GM18868 (cell line): ENCODE results near the gene APOC4.
A peak's percentile ranks its signal among the peaks of the same experiment; 100 is the strongest.
"Not testable (repeated sequence)": the region's sequence is repeated elsewhere in the genome, so short reads cannot be mapped to it uniquely, and the experiment has no call there.

ENCODE experiments used
- ATAC-seq: cut with Tn5 transposase; IDR thresholded peaks from one replicate; pipeline ENCODE4 v1.9.1; 2021; ENCODE audit warnings: mild to moderate bottlenecking, moderate library complexity; ENCODE audit not compliant: unreplicated experiment

Gene APOC4

DNA sequence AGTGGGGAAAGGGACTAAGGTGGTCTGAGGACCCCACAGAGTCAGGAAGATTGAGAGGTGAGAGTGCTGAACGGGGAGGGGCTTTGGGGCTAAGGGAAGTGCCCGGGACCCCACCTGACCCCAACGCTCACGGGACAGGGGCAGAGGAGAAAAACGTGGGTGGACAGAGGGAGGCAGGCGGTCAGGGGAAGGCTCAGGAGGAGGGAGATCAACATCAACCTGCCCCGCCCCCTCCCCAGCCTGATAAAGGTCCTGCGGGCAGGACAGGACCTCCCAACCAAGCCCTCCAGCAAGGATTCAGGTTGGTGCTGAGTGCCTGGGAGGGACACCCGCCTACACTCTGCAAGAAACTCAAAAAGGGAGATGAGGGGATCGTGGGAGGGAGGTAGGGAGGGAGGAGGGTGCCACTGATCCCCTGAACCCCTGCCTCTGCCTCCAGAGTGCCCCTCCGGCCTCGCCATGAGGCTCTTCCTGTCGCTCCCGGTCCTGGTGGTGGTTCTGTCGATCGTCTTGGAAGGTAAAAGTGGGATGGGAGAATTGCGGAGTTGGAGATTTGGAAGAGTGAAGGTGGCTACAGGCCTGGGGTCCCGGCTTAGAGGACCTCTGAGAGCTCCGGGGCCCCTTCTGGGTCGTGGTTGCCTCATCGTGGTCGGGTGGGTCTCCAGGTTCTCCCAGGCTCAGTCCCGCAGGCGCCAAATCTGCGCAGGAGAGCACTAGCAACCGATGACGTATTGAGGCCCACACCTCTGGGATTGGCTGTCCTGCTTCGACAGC lies 27.4 kb upstream of the APOC4 start, which contains the start of gene APOC1:
APOC1 (plus strand) TSS at position 176 of the 774 bp plus-strand sequence; CDS start at position 460, 284 bp downstream.
- ATAC-seq = peak; percentile 89

DNA sequence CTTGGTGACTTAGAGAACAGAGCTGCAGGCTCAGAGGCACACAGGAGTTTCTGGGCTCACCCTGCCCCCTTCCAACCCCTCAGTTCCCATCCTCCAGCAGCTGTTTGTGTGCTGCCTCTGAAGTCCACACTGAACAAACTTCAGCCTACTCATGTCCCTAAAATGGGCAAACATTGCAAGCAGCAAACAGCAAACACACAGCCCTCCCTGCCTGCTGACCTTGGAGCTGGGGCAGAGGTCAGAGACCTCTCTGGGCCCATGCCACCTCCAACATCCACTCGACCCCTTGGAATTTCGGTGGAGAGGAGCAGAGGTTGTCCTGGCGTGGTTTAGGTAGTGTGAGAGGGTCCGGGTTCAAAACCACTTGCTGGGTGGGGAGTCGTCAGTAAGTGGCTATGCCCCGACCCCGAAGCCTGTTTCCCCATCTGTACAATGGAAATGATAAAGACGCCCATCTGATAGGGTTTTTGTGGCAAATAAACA lies 17.8 kb upstream of the APOC4 start:
- no peak for ATAC-seq

DNA sequence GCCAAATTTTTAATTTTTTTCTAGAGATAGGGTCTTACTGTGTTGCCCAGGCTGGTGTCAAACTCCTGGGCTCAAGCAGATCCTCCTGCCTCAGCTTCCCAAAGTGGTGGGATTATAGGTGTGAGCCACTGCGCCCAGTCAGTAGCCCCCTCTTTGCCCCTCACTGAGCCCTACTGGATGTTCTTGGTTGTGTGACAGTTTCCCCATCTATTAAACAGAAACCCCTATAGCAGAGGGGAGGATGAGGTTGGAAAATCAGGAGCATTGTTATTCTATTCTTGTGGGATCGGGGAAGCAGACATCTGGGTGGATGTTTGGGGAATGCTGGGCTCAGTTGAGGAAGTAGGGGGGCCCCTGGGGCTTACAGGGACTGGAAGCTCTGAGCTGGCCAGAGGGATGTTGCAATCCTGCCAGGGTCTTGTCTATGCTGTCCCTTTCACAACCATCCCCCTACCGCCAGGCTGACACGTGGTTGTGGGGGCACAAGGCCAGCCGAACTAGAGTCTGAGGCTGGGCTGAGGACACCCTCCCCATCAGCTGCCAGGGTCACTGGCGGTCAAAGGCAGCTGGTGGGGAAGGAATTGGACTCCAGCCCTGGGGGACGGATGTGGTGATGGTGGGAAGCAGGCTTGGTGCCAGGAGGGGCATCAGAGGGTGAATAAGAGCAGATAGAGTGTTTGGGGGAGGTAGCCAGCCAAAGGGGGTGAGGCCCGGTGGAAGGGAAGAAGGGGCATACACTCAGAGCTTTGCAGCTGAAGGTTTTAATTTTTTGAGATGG lies 16.7 kb upstream of the APOC4 start:
- ATAC-seq = no peak

DNA sequence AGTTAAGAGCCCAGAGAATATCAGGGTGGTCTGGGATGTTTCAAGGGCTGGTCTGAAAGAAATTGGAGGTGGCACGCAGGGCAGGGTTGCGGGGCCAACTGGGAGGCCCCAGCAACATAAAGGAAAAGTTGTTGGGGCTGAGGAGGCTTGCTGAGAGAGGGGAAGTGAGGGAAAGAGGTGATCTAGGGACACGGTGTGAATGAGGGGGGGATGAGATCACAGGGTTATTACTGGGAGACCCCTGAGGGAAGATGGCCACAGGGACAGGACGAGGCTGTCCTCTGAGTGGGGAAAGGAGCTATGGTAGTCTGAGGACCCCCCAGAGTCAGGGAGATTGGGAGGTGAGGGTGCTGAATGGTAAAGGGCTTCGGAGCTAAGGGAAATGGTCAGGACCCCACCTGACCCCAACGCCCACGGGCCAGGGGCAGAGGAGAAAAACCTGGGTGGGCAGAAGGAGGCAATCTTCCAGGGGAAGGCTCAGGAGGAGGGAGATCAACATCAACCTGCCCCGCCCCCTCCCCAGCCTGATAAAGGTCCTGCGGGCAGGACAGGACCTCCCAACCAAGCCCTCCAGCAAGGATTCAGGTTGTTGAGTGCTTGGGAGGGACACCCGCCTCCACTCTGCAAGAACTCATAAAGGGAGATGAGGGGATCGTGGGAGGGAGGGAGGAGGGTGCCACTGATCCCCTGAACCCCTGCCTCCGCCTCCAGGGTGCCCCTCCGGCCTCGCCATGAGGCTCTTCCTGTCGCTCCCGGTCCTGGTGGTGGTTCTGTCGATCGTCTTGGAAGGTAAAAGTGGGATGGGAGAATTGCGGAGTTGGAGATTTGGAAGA lies 15.6 kb upstream of the APOC4 start:
- not testable (repeated sequence) for ATAC-seq

DNA sequence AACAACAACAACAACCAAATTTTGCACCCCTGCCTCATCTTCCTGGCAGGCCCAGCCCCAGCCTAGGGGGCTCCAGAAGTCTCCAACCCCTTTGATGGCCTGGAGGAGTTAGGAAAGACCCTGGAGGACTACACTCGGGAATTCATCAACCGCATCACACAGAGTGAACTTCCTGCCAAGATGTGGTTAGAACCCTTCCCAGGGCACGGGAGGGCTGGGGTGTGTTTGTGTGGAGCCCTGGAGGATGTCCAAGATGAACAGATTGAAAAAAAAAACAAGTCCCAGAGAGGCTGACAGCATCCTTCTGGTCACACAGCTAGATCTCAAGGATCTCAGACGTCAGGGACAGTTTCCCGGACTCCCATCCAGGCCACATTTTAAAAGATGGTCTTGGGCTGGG lies 14.3 kb upstream of the APOC4 start:
- no peak for ATAC-seq

DNA sequence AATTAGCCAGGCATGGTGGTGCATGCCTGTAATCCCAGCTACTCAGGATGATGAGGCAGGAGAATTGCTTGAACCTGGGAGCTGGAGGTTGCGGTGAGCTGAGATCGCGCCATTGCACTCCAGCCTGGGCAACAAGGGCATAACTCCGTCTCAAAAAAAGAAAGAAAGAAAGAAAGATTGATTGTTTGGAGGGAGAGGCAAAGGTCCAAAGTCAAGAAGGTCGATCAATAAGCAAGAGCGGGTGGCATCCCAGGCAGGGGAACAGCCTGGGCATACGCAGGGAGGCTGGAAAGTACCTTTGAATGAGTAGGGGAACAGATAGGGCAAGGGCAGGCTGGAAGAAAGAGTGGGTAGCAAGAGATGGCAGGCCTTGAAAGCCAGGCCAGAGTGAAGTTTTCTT lies 11.9 kb upstream of the APOC4 start:
- ATAC-seq = no peak

DNA sequence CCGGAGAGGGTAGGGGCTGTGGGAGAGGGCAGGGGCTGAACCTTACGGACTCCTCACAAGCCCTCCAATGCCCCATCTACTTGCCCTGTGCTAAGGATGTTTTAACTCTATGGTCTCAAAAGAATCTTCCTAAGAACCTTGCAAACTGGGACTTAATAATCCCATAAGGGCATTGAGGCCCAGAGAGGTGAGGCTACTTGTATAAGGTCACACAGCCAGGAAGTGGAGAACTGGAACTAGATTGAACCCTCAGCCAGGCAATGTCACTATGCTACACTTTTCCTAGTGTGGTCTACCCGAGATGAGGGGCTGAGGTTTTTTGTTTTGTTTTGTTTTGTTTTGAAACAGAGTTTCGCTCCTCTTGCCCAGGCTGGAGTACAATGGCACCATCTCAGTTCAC lies 10.5 kb upstream of the APOC4 start:
- ATAC-seq = no peak

DNA sequence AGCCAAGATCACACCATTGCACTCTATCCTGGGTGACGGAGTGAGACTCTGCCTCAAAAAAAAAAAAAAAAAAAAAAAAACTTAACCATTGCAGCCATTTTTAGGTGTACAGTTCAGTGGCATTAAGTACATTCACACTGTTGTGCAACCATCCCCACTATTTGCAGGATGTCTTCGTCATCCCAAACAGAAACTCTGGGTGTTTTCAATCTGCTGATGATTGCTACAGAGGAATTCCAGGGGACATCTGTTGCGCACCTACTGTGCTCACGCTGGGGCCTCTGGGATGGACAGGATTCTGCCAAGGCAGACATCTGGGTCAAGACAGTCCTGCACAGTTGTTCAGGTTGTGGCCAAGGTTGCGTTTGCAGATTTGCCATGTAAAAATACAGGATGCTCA lies 2.4 kb upstream of the APOC4 start:
- no peak for ATAC-seq

DNA sequence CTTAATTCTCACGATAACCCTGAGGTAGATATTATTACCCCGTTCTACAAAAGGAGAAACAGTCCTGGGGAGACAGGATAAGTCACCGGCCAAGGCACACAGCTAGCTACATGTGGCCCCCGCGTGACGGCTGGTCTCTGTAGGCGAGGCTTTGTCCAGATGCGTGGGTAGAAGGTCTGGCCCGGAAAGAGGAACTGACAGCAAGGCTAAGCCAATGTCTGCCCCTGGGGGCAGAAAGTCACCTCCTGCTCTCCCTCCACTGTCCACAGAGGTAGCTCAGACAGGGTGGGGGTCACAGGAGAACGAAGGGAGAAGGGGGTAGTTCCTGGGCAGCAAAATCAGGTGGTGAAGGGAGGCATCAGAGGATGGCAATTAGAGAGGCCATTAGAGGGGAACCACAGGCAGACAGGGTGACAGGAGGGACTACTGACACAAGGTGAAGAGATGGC lies 1.8 kb downstream of the APOC4 start:
- ATAC-seq = no peak

DNA sequence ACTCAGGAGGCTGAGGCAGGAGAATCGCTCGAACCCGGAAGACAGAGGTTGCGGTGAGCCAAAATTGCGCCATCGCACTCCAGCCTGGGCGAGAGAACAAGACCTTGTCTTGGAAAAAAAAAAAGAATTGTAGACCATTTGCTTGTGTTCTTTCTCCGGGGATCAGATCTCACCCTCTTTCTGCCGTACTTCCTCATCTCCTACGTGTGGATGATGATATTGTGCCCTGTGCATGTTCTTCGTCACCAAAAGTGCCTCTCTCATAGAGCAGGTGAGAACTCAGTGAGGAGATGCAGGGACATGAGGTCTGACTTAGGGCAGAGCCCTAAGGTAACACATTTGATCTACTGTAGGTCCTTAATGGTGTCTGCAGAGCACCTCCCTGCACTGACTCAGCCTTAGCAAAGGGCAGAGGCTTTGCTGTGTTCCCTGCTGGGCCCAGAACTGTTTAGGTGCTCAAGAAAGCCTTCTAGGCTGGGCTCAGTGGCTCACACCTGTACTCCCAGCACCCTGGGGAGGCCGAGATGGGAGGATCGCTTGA lies 5.1 kb downstream of the APOC4 start:
- no peak for ATAC-seq

DNA sequence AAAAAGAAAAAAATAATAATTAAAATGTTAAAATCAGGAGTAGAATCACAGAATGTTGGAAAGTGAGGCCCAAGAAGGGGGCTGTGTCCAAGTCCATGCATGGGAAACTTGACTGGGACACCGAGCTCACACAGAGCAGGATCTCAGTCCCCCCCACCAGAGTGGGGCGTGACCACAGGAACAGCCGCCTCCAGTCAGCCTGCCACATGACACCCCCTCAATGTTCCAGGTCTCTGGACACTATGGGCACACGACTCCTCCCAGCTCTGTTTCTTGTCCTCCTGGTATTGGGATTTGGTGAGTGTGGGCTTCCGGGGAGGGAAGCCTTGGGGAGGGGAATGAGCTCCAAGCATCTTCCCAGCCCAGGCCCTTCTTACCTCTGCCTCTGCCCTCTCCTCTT lies 6.2 kb downstream of the APOC4 start:
- ATAC-seq = no peak

DNA sequence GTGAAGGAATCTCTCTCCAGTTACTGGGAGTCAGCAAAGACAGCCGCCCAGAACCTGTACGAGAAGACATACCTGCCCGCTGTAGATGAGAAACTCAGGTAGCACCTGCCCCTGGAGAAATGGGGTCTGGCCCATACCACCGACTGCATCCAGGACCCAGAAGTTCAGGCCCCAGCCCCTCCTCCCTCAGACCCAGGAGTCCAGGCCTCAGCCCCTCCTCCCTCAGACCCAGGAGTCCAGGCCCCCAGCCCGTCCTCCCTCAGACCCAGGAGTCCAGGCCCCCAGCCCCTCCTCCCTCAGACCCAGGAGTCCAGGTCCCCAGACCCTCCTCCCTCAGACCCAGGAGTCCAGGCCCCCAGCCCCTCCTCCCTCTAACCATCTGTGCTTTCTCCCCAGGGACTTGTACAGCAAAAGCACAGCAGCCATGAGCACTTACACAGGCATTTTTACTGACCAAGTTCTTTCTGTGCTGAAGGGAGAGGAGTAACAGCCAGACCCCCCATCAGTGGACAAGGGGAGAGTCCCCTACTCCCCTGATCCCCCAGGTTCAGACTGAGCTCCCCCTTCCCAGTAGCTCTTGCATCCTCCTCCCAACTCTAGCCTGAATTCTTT lies 6.8 kb downstream of the APOC4 start:
- ATAC-seq = no peak

DNA sequence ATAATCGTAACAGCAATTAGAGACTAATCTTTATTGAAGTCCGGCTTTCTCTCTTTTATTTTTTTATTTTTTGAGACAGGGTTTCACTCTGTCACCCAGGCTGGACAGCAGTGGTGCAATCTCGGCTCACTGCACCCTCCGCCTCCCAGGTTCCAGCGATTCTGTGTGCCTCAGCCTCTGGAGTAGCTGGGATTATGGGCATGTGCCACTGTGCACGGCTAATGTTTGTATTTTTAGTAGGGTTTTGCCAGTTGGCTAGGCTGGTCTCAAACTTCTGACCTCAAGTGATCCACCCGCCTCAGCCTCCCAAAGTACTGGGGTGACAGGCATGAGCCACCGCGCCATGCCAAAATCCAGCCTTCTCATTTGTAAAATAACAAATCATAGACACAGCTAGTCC lies 7.5 kb downstream of the APOC4 start:
- ATAC-seq = no peak

DNA sequence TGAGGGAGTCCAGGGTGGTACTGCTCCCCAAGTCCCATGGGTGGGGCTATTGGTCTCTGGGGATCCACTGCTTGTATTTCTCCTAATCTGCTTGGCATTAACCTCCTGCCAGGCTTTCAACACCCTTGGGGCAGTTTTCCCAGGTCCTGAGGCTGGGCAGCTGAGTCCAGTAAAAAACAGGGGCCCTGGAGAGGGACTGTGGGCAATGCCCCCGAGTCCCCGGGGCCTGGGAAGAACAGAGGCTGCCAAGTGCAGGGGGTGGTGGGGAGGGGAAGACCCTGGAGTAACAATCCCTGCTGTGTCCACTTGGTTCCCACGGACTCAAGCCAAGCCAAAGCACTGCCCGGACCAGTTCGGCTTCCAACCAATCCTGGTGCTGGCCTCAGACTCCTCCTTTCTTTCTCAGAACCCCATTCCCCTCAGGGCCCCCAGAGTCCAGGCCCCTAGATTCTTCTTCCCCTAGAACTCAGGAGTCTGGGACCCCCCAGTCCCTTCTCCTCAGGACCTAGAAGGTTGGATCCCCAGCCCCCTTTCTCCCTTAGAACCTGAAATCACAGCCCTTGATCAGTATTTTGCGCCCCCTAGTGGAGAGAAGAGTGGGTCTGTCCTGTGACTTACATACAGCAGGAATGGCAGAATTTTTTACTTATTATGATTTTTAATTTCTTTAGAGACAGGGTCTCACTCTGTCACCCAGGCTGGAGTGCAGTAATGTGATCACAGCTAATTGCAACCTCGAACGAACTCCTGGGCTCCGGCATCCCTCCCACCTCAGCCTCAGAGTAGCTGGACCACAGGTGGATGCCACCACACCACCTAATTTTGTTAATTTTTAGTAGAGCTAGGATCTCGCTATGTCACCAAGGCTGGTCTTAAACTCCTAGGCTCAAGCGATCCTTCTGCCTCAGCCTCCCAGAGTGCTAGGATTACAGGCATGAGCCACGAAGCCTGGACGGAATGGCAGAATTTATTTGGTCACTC lies 9.4 kb downstream of the APOC4 start:
- no peak for ATAC-seq

DNA sequence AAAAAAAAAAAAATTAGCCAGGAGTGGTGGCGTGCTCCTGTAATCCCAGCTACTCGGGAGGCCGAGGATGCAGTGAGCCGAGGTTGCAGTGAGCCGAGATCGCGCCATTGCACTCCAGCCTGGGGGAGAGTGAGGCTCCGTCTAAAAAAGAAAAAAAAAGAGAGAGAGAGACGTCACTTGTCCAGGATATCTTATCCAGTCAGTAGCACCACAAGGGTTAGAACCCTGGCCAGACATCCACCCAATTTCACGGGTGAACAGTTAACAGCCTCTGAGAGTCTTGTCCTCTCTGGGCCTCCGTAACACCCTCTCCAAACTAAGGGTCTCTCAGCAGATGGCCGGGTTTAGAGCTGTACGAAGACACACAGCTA lies 12.2 kb downstream of the APOC4 start:
- no peak for ATAC-seq

DNA sequence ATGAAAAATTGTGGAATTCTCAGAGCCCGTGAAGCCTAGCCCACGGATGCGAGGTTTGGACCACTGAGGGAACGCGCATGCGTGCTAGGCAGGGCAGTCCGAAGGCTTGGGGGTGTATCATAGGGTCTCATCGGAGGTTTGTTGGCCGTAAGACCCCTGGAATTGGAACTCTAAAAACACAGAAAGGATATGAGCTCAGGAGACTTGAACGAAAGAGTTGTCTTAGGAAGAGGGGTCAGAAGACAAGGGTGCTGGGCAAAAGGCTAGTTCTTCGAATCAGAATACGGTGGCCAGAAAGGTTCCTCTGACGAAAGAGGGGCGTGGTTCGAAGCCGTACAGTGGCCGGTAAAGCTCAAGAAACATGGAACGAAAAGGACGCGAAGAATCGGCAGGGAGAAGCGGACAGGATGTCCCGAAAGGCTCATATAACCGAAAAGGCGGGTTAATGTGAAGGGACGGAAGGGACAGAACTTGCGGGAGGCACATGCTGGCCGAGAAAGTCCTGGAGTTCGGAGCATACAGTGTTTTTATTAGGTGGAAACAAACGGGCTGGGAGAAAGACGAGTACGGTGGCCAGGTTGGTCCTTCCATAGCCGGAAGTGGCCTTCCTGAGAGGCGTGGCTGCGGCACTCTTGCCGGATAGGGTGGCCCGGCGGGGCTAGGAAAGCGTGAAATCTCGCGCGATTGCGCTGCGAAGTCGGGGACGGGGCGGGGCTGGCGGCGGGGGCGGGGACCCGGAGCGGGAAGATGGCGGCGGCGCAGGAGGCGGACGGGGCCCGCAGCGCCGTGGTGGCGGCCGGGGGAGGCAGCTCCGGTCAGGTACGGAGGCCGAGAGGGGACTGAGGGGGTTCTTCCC lies 12.8 kb downstream of the APOC4 start, which contains the start of gene CLPTM1:
CLPTM1 (plus strand) TSS at position 732 of the 856 bp plus-strand sequence; CDS start at position 748, 16 bp downstream.
- peak; percentile 82 for ATAC-seq

DNA sequence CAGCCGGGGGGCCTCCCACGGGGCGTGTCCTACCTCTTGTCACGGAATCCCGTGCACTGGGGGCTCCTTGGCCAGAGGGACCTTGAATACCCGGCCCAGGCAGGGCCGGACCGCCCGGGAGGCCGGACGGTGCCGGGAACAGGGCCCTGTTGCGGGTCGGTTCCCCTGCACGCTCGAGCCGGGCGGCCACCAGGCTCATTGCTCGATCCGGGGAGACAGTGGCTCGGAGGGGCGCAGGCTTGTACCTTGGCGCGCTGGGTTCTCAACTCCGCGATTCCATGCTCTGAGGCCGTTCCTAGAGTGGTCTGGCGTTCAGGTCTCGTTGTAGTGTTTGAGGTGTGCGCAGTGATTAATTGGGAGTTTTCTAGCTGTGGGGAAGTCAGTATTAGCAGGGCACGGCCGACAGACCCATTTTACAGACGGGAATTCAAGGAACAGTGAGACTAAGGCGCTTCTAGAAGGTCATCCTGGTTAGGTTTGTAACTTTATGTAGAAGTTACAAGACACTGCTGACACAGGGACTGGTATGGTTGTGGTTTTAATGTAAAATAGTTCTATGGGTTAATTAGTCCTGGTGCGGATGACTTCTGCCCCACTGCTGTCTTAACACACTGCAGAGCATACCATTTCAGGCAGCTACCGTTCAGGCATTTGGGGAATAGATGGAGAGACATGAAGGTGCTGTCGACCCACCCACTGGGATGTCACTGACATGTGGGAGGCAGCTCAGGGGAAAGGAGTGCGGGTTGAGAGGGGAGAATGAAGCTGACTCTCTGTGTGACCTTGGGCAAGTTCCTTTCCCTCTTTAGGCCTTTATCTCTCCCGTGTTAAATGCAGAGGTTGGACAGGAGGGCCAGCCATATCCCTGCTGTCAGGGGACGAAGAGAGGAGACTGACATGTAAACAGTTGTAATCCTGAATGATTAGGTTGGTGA lies 13.7 kb downstream of the APOC4 start:
- no peak for ATAC-seq
